HG03175 (cell line): Measurements from ENCODE around the gene WDFY2.

Experiments used
- ATAC-seq: cut with Tn5 transposase; IDR thresholded peaks from one replicate; pipeline ENCODE4 v1.9.1; 2021; ENCODE audit warnings: mild to moderate bottlenecking, moderate library complexity; ENCODE audit not compliant: unreplicated experiment

WDFY2 gene

GRCh38 chr13:51806566-51806965, 222.3 kb downstream of the WDFY2 start:
- no peak for ATAC-seq

- no peak for ATAC-seq
Measured at GRCh38 chr13:51807041-51807440, 222.8 kb downstream of the WDFY2 start.

GRCh38 chr13:51808811-51809210, 224.5 kb downstream of the WDFY2 start:
- ATAC-seq, result no peak

GRCh38 chr13:51811046-51811445, 226.8 kb downstream of the WDFY2 start:
- ATAC-seq, result no peak

- ATAC-seq, result no peak
Measured at GRCh38 chr13:51811920-51812451, 227.7 kb downstream of the WDFY2 start.

- ATAC-seq, result no peak
Measured at GRCh38 chr13:51814071-51814470, 229.8 kb downstream of the WDFY2 start.

GRCh38 chr13:51814825-51815650, 230.8 kb downstream of the WDFY2 start:
- ATAC-seq, result peak; percentile 90

GRCh38 chr13:51815848-51816247, 231.6 kb downstream of the WDFY2 start:
- no peak for ATAC-seq

- no peak for ATAC-seq
Measured at GRCh38 chr13:51816604-51817249, 232.5 kb downstream of the WDFY2 start.
